Neural cell (in vitro differentiated cells): ENCODE results near the gene CENPP. TPM values are rescaled to one million over a fixed set of nuclear protein-coding genes. Genes with fewer than 3 reads are reported as not detected.

Experiments used
- H2AFZ ChIP-seq: fragments of 200-600, 300-800 bp; sonication (generic), shearing (Covaris generic); 2 replicates; pipeline ENCODE4 v1.6.0; 2014; ENCODE audit warnings: low read depth, mild to moderate bottlenecking, antibody characterized with exemption, low read length, moderate library complexity
- H3F3A ChIP-seq: fragments of 200-600 bp; shearing (Covaris generic); 2 replicates; pipeline ENCODE4 v1.6.1; 2016; ENCODE audit warnings: mild to moderate bottlenecking, moderate library complexity, mixed read lengths, antibody characterized with exemption, low read length; ENCODE audit not compliant: insufficient read depth, poor library complexity, severe bottlenecking
- H3K27ac ChIP-seq: fragments of 200-600, 300-800 bp; sonication (generic), shearing (Covaris generic); 2 replicates; pipeline ENCODE4 v1.5.1; 2014; ENCODE audit warnings: mild to moderate bottlenecking, low read length, moderate library complexity
- H3K27me3 ChIP-seq: fragments of 300-800, 200-600 bp; sonication (generic), shearing (Covaris generic); 2 replicates; pipeline ENCODE4 v1.6.0; 2014; ENCODE audit warnings: mild to moderate bottlenecking, low read depth, low read length, moderate library complexity; ENCODE audit not compliant: insufficient read depth
- H3K36me3 ChIP-seq: fragments of 300-800, 200-600 bp; sonication (generic), shearing (Covaris generic); 2 replicates; pipeline ENCODE4 v1.5.1; 2014; ENCODE audit warnings: mild to moderate bottlenecking, antibody characterized with exemption, low read length, moderate library complexity; ENCODE audit not compliant: insufficient read depth
- H3K4me2 ChIP-seq: fragments of 300-800, 200-600 bp; sonication (generic), shearing (Covaris generic); 2 replicates; pipeline ENCODE4 v1.6.0; 2014; ENCODE audit warnings: mild to moderate bottlenecking, low read length
- H3K4me3 ChIP-seq: fragments of 300-800, 200-600 bp; sonication (generic), shearing (Covaris generic); 2 replicates; pipeline ENCODE4 v1.5.1; 2014; ENCODE audit warnings: mild to moderate bottlenecking, low read length, moderate library complexity
- H3K79me2 ChIP-seq: fragments of 200-600 bp; shearing (Covaris generic); replicated peaks from 2 replicates; pipeline ENCODE4 v1.6.0; 2014; ENCODE audit warnings: mild to moderate bottlenecking, low read length, moderate library complexity; ENCODE audit not compliant: insufficient read depth
- H3K9ac ChIP-seq: fragments of 300-800, 200-600 bp; sonication (generic), shearing (Covaris generic); 2 replicates; pipeline ENCODE4 v1.6.1; 2016; ENCODE audit warnings: mild to moderate bottlenecking, low read length, mixed read lengths
- H3K9me2 ChIP-seq: fragments of 200-600 bp; shearing (Covaris generic); 2 replicates; pipeline ENCODE4 v1.6.1; 2016; ENCODE audit warnings: mild to moderate bottlenecking, low read length, mixed read lengths; ENCODE audit not compliant: insufficient read depth
- H3K9me3 ChIP-seq: fragments of 200-600, 300-800 bp; sonication (generic), shearing (Covaris generic); 2 replicates; pipeline ENCODE4 v1.6.1; 2016; ENCODE audit warnings: mild to moderate bottlenecking, mixed run types, low read length, moderate library complexity, mixed read lengths
- H4K20me1 ChIP-seq: fragments of 200-600 bp; shearing (Covaris generic); 2 replicates; pipeline ENCODE4 v1.6.1; 2016; ENCODE audit warnings: mild to moderate bottlenecking, mixed run types; ENCODE audit not compliant: insufficient read depth
- CTCF ChIP-seq: fragments of 450-650 bp; IDR thresholded peaks from 2 replicates; pipeline ENCODE4 v1.5.1; 2014; ENCODE audit warnings: antibody characterized with exemption, mild to moderate bottlenecking, moderate library complexity; ENCODE audit not compliant: poor library complexity, severe bottlenecking
- EP300 ChIP-seq: fragments of 450-650 bp; conservative IDR thresholded peaks from 2 replicates; pipeline ENCODE4 v1.6.1; 2014; ENCODE audit warnings: antibody characterized with exemption, mild to moderate bottlenecking, moderate library complexity; ENCODE audit not compliant: poor library complexity, severe bottlenecking
- EZH2 ChIP-seq: fragments of 200-600, 300-800 bp; shearing (Covaris generic), sonication (generic); IDR thresholded peaks from 2 replicates; pipeline ENCODE4 v1.6.1; 2014; ENCODE audit warnings: antibody characterized with exemption, low read length, borderline replicate concordance, mild to moderate bottlenecking; ENCODE audit not compliant: insufficient read depth, poor library complexity, severe bottlenecking
- MXI1 ChIP-seq: fragments of 450-650 bp; conservative IDR thresholded peaks from 2 replicates; pipeline ENCODE4 v1.6.1; 2014; ENCODE audit warnings: antibody characterized with exemption, mild to moderate bottlenecking; ENCODE audit not compliant: poor library complexity, severe bottlenecking
- POLR2AphosphoS5 ChIP-seq: IDR thresholded peaks from 2 replicates; pipeline ENCODE4 v1.6.1; 2012
- RAD21 ChIP-seq: fragments of 450-650 bp; conservative IDR thresholded peaks from 2 replicates; pipeline ENCODE4 v1.6.1; 2014; ENCODE audit warnings: antibody characterized with exemption, mild to moderate bottlenecking, moderate library complexity
- REST ChIP-seq: IDR thresholded peaks from 2 replicates; pipeline ENCODE4 v1.6.1; 2012; ENCODE audit warnings: borderline replicate concordance
- SMC3 ChIP-seq: fragments of 450-650 bp; conservative IDR thresholded peaks from 2 replicates; pipeline ENCODE4 v1.6.1; 2014; ENCODE audit warnings: antibody characterized with exemption, mild to moderate bottlenecking, moderate library complexity; ENCODE audit not compliant: poor library complexity
- TAF1 ChIP-seq: IDR thresholded peaks from 2 replicates; pipeline ENCODE4 v1.6.1; 2012; ENCODE audit warnings: low read depth
- polyA plus RNA-seq: library from polyadenylated mRNA; depleted of rRNA; stranded (reverse); fragments of >200 nt; gene quantifications from 2 replicates; pipeline ENCODE4 v1.2.3, GENCODE V29; 2014

Gene CENPP
- polyA plus RNA-seq, 1 donor from 2014 or later = 5.0 TPM

- no peaks in the 10 kb centered on the region for H3K27me3 ChIP-seq
- no peaks in the 10 kb centered on the region for H4K20me1 ChIP-seq
- no peaks in the 10 kb centered on the region for H3K9me2 ChIP-seq
- TF ChIP-seq TAF1 (no peak), SMC3 (no peak), EP300 (no peak), CTCF (no peak), REST (no peak), POLR2AphosphoS5 (no peak), MXI1 (no peak), EZH2 (no peak), RAD21 (no peak)
- H3K4me3 ChIP-seq = no peak overlapping the region
- no peaks in the 10 kb centered on the region for H3K79me2 ChIP-seq
- H3K4me2 ChIP-seq = no peak overlapping the region
- no peaks in the 10 kb centered on the region for H3F3A ChIP-seq
- no peak overlapping the region for H2AFZ ChIP-seq
- no peak overlapping the region for H3K9ac ChIP-seq
- no peaks in the 10 kb centered on the region for H3K36me3 ChIP-seq
- no peak overlapping the region for H3K27ac ChIP-seq
- no peaks in the 10 kb centered on the region for H3K9me3 ChIP-seq
Measured at GRCh38 chr9:92381775-92382174, 56.0 kb downstream of the CENPP start.

- H3K9me2 ChIP-seq = no peaks in the 10 kb centered on the region
- H2AFZ ChIP-seq = no peak overlapping the region
- no peaks in the 10 kb centered on the region for H4K20me1 ChIP-seq
- no peaks in the 10 kb centered on the region for H3K79me2 ChIP-seq
- H3K27me3 ChIP-seq = no peaks in the 10 kb centered on the region
- no peak overlapping the region for H3K4me3 ChIP-seq
- H3K9me3 ChIP-seq = no peaks in the 10 kb centered on the region
- no peak overlapping the region for H3K4me2 ChIP-seq
- no peak overlapping the region for H3K27ac ChIP-seq
- H3F3A ChIP-seq = no peaks in the 10 kb centered on the region
- TF ChIP-seq REST (no peak), RAD21 (no peak), TAF1 (no peak), POLR2AphosphoS5 (no peak), CTCF (no peak), MXI1 (no peak), SMC3 (no peak), EP300 (no peak), EZH2 (no peak)
- H3K9ac ChIP-seq = no peak overlapping the region
- no peaks in the 10 kb centered on the region for H3K36me3 ChIP-seq
Measured at GRCh38 chr9:92384375-92384774, 58.6 kb downstream of the CENPP start.
